Esophagus mucosa (tissue), 1 donor: ENCODE results near the gene REL. TPM values are rescaled to one million over a fixed set of nuclear protein-coding genes. Genes with fewer than 3 reads are reported as not detected.
"Not testable (repeated sequence)": the region's sequence is repeated elsewhere in the genome, so short reads cannot be mapped to it uniquely, and the experiment has no call there.

Source experiments
- ATAC-seq: fragments of 200-7000 bp; cut with Tn5 transposase; one replicate; pipeline ENCODE4 v1.9.1; 2020
- total RNA-seq: library from RNA; stranded (reverse); gene quantifications from one replicate; pipeline ENCODE4 v1.2.4, GENCODE V29; 2023
- donor health status: DM: yes; HTN: yes; CAD: no.

REL gene
- total RNA-seq, 1 donor from 2014 or later = 19.8 TPM

GRCh38 chr2:60868589-60869273, 12.6 kb upstream of the REL start:
- ATAC-seq = peak; percentile 53

DNA sequence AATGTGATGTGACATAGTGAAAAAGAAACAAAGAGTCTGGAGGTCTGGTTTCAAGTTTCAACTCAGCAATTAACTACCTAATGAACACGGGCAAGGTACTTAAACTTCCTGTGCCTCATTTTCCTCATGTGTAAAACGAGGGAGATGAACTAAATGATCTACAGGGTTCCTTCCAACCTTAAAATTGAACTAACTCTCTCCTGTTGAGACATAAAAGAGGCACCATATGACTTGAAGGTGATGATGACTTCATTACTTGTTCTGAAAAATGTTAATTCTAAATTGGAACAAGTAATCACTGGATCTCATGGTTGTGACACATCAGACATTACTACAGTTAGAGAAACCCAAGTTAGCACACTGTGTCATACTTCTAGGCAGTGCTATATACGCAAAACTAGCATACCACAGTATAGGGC, 8.9 kb upstream of the REL start:
- peak; percentile 57 for ATAC-seq

DNA sequence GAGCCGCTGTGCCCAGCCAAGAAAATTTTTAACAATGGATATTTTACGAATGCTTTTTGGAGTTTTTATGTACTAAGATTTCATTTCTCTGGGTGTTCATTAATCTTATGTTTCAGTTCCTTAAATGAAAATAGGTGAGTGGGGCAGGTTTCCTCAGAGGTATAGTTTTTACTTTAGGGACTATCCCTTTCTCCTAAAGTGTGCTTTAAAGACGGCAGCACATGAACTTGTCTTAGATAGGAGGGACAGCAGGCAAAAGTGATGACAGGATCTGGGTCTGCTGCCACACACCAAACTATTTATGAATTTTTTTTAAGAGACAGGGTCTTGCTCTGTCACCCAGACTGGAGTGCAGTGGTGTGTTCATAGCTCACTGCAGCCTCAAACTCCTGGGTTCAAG, 8.0 kb upstream of the REL start:
- ATAC-seq = peak; percentile 36

GRCh38 chr2:60875520-60875919, 5.9 kb upstream of the REL start:
- ATAC-seq = no peak

GRCh38 chr2:60880643-60881046, 729 bp upstream of the REL start:
- ATAC-seq = no peak

DNA sequence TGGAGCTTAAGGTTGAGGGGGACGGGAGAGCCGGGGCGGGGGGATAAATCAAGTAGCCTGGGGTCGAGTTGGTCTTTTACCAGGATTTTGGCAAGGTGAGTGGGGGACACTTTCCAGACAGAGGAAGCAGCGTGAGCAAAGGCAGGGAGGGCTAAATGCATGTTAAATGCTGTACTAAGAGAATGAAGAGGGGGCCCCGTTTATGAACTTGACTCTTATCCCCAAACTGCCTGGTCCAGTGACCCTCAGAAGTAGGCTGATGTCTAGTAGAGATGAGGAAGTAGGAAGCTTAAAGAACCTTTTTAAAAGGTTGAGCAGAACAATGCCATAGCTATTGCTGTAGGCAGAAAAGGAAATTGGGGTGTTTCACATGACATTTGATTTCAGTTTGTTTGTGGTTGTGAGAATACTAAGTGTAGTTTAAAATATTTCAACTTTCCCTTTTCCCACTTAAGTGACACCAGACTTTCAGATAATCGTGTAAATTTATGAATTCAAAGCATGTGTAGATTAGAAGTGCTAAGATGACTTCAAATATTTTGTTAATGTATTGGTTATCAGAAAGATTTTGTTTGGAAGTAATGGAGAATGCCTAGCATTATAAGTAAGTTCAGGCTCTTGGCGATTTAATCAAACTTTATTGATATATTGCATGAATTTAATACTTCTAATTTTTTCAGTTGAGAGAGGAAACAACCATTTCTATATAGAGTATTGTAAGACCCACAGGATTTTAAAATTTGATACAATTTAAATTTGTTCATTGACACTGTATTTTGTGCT, 1.8 kb downstream of the REL start:
- no peak for ATAC-seq

DNA sequence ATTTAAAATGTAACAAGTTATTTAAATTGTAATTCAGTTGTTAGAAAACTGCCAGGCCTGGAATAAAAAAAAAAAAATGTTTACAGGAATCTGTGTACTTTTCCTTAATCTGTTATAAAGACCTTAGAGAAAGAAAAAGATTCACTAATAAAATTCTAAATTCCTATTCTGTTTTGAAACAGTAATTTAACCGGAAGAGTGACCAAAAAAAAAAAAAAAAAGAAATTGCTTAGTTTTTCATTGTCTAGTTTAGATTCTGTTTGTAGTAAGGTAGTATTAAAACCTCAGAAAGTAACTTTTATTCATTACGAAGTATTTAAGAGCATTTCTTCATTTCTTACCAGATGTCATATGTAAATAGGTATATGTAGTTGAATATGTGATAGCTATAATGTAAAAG, 2.5 kb downstream of the REL start:
- no peak for ATAC-seq

- ATAC-seq = peak; percentile 38
Measured at GRCh38 chr2:60884800-60885199, 3.4 kb downstream of the REL start.

DNA sequence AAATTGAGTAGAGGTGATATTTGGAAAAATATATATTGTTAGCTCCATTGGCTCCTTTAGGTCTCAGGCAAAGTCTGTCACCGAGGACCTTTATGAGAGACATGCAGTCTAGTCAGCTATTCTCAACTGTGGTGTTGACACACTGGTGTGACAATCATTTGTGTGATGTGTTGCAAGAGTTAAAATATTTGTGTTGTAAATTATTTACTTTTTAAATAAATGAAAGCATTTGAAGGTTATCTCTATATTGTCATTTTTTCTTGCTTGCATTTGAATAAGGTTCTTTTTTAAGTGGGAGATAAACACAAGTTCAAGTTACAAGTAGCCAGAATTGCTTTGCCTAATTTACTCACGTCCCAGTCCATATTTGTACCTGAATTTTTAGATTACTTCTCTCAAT, 4.3 kb downstream of the REL start:
- no peak for ATAC-seq

DNA sequence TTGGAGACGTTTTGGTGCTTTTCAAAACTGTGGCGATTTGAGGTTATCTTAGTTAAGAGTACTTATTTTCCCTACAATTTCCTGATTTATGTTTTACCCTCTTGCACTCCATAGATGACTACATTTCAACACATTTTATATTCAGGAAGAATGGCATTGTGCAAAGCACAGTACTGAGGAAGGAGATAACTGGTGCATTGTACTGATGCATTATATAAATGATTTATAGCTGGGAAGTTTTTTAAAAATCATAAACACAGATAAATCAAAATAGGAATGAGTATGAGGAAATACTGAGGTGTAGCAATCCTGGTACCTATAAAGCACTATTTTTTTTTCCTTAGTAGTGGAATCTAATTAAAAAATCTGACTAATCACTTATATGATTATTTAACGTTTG, 5.6 kb downstream of the REL start:
- ATAC-seq = no peak

GRCh38 chr2:60888853-60889252, 7.5 kb downstream of the REL start:
- ATAC-seq = no peak

- ATAC-seq = not testable (repeated sequence)
Measured at GRCh38 chr2:60889581-60890392, 8.4 kb downstream of the REL start.

- ATAC-seq = no peak
Measured at GRCh38 chr2:60890393-60890707, 9.0 kb downstream of the REL start.

- no peak for ATAC-seq
Measured at GRCh38 chr2:60891180-60891579, 9.8 kb downstream of the REL start.

GRCh38 chr2:60898567-60898966, 17.2 kb downstream of the REL start:
- ATAC-seq = no peak

- no peak for ATAC-seq
Measured at GRCh38 chr2:60899230-60899891, 18.0 kb downstream of the REL start.

DNA sequence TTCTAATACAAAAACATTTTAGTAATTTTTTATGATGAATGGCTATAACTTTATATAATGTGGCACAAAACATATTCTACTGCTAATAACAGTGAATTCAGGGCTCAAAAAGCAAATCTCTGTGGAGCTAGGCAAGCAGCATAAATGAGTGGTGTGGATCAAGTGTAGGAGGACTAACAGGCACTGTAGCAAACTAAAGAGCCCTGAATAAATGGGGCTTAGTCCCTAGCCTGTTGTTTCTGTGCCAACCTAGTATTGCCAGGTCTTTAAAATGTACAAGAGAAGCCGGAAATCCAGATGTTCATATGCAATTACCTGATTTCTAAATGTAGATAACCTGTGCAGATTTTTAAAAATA, 18.5 kb downstream of the REL start:
- ATAC-seq = no peak

DNA sequence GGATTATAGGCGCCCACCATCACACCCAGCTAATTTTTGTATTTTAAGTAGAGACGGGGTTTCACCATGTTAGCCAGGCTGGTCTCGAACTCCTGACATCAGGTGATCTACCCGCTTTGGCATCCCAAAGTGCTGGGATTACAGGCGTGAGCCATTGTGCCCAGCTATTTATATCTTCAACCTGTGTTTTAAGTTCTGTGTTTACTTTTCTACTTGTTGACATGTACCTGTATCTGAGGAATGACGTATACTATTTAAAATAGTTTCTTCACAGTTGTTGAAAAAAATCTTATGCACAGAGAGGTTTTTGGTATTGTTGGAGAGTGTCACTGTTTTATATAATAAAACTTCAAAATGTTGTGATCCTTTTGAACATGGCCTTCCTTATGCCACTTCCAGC, 19.9 kb downstream of the REL start:
- ATAC-seq = not testable (repeated sequence)

- not testable (repeated sequence) for ATAC-seq
Measured at GRCh38 chr2:60905867-60906266, 24.5 kb downstream of the REL start.

DNA sequence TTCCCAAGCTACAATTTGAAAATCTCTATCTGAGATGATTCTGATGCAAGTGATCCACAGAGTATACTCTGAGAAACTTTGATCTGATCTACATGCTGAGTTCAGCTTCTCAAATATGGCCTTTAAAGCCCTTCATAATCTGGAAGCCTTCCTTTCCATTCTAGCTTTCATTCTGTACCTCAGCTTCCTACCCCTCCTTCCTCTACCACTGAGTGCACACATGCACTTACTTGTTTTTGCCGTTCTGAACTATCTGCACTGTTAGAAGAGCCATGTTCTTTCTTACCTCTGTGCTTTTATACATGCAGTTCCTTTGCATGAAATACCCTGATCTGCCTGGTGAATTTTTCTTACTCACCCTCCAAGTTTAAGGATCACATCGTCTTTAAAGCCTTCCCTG, 25.0 kb downstream of the REL start:
- no peak for ATAC-seq

DNA sequence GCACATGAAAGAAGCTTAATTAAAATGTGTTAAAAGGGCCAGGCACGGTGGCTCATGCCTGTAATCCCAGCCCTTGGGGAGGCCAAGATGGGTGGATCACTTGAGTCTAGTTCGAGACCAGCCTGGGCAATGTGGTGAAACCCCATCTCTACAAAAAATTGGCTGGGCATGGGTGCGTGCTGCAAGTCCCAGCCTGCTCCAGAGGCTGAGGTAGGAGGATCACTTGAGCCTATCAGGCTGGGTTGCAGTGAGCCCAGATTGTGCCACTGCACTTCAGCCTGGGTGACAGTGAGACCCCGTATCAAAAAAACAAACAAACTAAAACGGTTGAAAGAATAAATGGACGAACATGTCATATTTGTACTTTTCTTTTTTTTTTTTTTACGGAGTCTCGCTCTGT, 26.0 kb downstream of the REL start:
- no peak for ATAC-seq

GRCh38 chr2:60925994-60926740, 44.8 kb downstream of the REL start:
- ATAC-seq = peak; percentile 84
